SH-SY5Y (cell line): ENCODE measurements around the gene IGF1R.

Source experiments
- GATA2 ChIP-seq: IDR thresholded peaks from 2 replicates; pipeline ENCODE4 v1.6.1; 2011; ENCODE audit warnings: mild to moderate bottlenecking, low read depth, low read length
- GATA3 ChIP-seq: IDR thresholded peaks from 2 replicates; pipeline ENCODE4 v1.6.1; 2011; ENCODE audit warnings: low read depth, mild to moderate bottlenecking, low read length, moderate library complexity

- no peak for TF ChIP-seq GATA3
- no peak for TF ChIP-seq GATA2
These were observed 119.4 kb downstream of the IGF1R start for GRCh38 chr15:98767692-98768091.
